SK-N-SH treated with all-trans-retinoic acid at 6 μM for 48 hours (cell line): ENCODE results near the gene YES1.

Experiments used
- ATAC-seq: fragments of 200-7000 bp; cut with Tn5 transposase; 3 replicates; pipeline ENCODE4 v1.9.1; 2020; ENCODE audit warnings: mild to moderate bottlenecking, moderate library complexity
- BACH2 ChIP-seq: fragments of 250-450 bp; sonication (Bioruptor Pico); IDR thresholded peaks from 2 replicates; pipeline ENCODE4 v1.9.0; 2021; ENCODE audit warnings: mild to moderate bottlenecking, borderline replicate concordance
- CSDC2 ChIP-seq: fragments of 250-450 bp; sonication (Bioruptor Pico); IDR thresholded peaks from 2 replicates; pipeline ENCODE4 v1.5.0; 2020; ENCODE audit warnings: mild to moderate bottlenecking, moderate library complexity
- CSRNP3 ChIP-seq: fragments of 250-450 bp; sonication (Bioruptor Pico); IDR thresholded peaks from 2 replicates; pipeline ENCODE4 v1.5.1; 2021; ENCODE audit warnings: mild to moderate bottlenecking, moderate library complexity
- ESRRG ChIP-seq: fragments of 250-450 bp; sonication (Bioruptor Pico); IDR thresholded peaks from 2 replicates; pipeline ENCODE4 v1.6.1; 2021; ENCODE audit warnings: mild to moderate bottlenecking
- ISL1 ChIP-seq: fragments of 250-450 bp; sonication (Bioruptor Pico); IDR thresholded peaks from 2 replicates; pipeline ENCODE4 v2.1.2; 2022; ENCODE audit warnings: mild to moderate bottlenecking, moderate library complexity
- OSR1 ChIP-seq: fragments of 250-450 bp; sonication (Bioruptor Pico); IDR thresholded peaks from 2 replicates; pipeline ENCODE4 v1.8.0; 2022; ENCODE audit warnings: moderate library complexity, mild to moderate bottlenecking, inconsistent platforms
- PATZ1 ChIP-seq: fragments of 250-450 bp; sonication (Bioruptor Pico); IDR thresholded peaks from 2 replicates; pipeline ENCODE4 v1.8.0; 2020; ENCODE audit warnings: mild to moderate bottlenecking, moderate library complexity, borderline replicate concordance
- PPARA ChIP-seq: fragments of 250-450 bp; sonication (Bioruptor Pico); IDR thresholded peaks from 2 replicates; pipeline ENCODE4 v1.5.0; 2020; ENCODE audit warnings: mild to moderate bottlenecking, borderline replicate concordance
- RARB ChIP-seq: fragments of 250-450 bp; sonication (Bioruptor Pico); IDR thresholded peaks from 2 replicates; pipeline ENCODE4 v1.8.0; 2021; ENCODE audit warnings: mild to moderate bottlenecking, moderate library complexity
- SNAI2 ChIP-seq: fragments of 250-450 bp; sonication (Bioruptor Pico); IDR thresholded peaks from 2 replicates; pipeline ENCODE4 v1.5.0; 2020; ENCODE audit warnings: mild to moderate bottlenecking, moderate library complexity
- TCF4 ChIP-seq: fragments of 250-450 bp; sonication (Bioruptor Pico); IDR thresholded peaks from 2 replicates; pipeline ENCODE4 v1.8.0; 2021; ENCODE audit warnings: mild to moderate bottlenecking, moderate library complexity, borderline replicate concordance
- TOX ChIP-seq: fragments of 250-450 bp; sonication (Bioruptor Pico); IDR thresholded peaks from 2 replicates; pipeline ENCODE4 v1.8.0; 2021; ENCODE audit warnings: mild to moderate bottlenecking, moderate library complexity, borderline replicate concordance
- TSHZ2 ChIP-seq: fragments of 250-450 bp; sonication (Bioruptor Pico); IDR thresholded peaks from 2 replicates; pipeline ENCODE4 v1.5.0; 2020; ENCODE audit warnings: mild to moderate bottlenecking, moderate library complexity
- ZC3H10 ChIP-seq: fragments of 250-450 bp; sonication (Bioruptor Pico); IDR thresholded peaks from 2 replicates; pipeline ENCODE4 v1.5.1; 2021; ENCODE audit warnings: mild to moderate bottlenecking, moderate library complexity
- ZFP3 ChIP-seq: fragments of 250-450 bp; sonication (Bioruptor Pico); IDR thresholded peaks from 2 replicates; pipeline ENCODE4 v1.5.0; 2020; ENCODE audit warnings: mild to moderate bottlenecking, moderate library complexity
- ZFP30 ChIP-seq: fragments of 450-650 bp; formaldehyde crosslinking; IDR thresholded peaks from 2 replicates; pipeline ENCODE4 v1.5.0; 2022; ENCODE audit warnings: mild to moderate bottlenecking, moderate library complexity
- ZNF565 ChIP-seq: fragments of 450-650 bp; formaldehyde crosslinking; conservative IDR thresholded peaks from 2 replicates; pipeline ENCODE4 v1.5.0; 2020; ENCODE audit warnings: low read depth, mild to moderate bottlenecking, moderate library complexity
- ZNF70 ChIP-seq: fragments of 450-650 bp; formaldehyde crosslinking; IDR thresholded peaks from 2 replicates; pipeline ENCODE4 v1.5.0; 2020; ENCODE audit warnings: mild to moderate bottlenecking, moderate library complexity
- ZNF8 ChIP-seq: fragments of 450-650 bp; formaldehyde crosslinking; IDR thresholded peaks from 2 replicates; pipeline ENCODE4 v1.5.0; 2020; ENCODE audit warnings: mild to moderate bottlenecking, moderate library complexity
- TF ChIP-seq, protein P1 (sequence below): fragments of 250-450 bp; sonication (Bioruptor Pico); IDR thresholded peaks from 2 replicates; pipeline ENCODE4 v1.8.0; 2021; ENCODE audit warnings: low read depth, mild to moderate bottlenecking, moderate library complexity, borderline replicate concordance
- TF ChIP-seq, protein P2 (sequence below): fragments of 250-450 bp; sonication (Bioruptor Pico); IDR thresholded peaks from 2 replicates; pipeline ENCODE4 v1.5.1; 2020; ENCODE audit warnings: low read depth, mild to moderate bottlenecking, moderate library complexity

YES1 gene

DNA sequence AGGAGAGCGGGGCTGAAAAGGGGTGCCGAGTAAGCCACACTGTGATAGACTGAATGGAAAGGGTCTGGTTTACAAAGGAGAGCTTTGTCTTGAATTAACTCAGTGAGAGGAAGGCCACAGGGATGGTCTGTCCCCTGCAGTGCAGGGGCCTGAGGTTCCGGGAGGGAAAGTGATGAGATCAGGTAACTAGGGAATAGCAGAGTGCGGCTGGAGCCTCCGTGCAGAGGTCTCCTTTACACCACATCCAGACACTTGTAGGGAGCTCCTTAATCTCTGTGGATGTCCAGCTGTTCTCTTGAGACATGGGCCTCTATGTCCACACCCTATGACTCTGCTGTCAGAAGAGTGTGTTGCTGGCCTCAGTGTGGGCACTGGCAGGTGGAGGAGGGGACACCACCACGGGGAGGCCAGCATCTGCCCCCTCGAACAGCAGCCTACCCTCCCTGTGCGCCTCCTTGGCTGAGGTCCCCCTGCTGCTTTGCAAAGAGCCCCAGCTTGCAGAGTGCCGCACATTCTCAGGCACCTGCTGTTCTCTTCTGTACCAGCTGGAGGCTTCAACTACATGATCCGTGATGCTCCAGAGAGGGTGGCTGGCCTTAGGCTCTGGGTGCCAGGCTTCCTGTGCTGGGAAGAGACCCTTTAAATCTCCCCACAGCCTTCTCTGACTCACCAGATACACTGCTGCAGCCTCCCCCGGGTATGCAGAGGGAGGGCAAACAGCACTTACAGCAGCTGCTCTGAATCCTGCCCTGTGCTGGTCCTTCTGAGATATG is 125.5 kb downstream of the YES1 start:
- TF ChIP-seq CSRNP3 (no peak), TCF4 (CRISPR knock-in tag) (no peak), ZNF565 (CRISPR knock-in tag) (no peak), ESRRG (CRISPR knock-in tag) (no peak), SNAI2 (CRISPR knock-in tag) (no peak), ZC3H10 (CRISPR knock-in tag) (no peak), TOX (no peak), PATZ1 (CRISPR knock-in tag) (no peak), TSHZ2 (CRISPR knock-in tag) (no peak), ZNF70 (no peak), RARB (CRISPR knock-in tag) (no peak), ZFP30 (no peak), ZFP3 (CRISPR knock-in tag) (no peak)
- TF ChIP-seq, all 23 proteins: peak for 0
- ATAC-seq, result peak; percentile 18; the same call in 1 of the 3 replicates

GRCh38 chr18:685438-685837 is 126.6 kb downstream of the YES1 start:
- no peak for ATAC-seq
- no peak for TF ChIP-seq ZFP30
- TF ChIP-seq RARB (CRISPR knock-in tag), result no peak
- no peak for TF ChIP-seq PPARA (CRISPR knock-in tag)
- TF ChIP-seq, protein P1, sequence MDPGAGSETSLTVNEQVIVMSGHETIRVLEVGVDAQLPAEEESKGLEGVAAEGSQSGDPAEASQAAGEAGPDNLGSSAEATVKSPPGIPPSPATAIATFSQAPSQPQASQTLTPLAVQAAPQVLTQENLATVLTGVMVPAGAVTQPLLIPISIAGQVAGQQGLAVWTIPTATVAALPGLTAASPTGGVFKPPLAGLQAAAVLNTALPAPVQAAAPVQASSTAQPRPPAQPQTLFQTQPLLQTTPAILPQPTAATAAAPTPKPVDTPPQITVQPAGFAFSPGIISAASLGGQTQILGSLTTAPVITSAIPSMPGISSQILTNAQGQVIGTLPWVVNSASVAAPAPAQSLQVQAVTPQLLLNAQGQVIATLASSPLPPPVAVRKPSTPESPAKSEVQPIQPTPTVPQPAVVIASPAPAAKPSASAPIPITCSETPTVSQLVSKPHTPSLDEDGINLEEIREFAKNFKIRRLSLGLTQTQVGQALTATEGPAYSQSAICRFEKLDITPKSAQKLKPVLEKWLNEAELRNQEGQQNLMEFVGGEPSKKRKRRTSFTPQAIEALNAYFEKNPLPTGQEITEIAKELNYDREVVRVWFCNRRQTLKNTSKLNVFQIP (CRISPR knock-in tag), result no peak
- no peak for TF ChIP-seq TCF4 (CRISPR knock-in tag)
- no peak for TF ChIP-seq ZNF8 (CRISPR knock-in tag)

DNA sequence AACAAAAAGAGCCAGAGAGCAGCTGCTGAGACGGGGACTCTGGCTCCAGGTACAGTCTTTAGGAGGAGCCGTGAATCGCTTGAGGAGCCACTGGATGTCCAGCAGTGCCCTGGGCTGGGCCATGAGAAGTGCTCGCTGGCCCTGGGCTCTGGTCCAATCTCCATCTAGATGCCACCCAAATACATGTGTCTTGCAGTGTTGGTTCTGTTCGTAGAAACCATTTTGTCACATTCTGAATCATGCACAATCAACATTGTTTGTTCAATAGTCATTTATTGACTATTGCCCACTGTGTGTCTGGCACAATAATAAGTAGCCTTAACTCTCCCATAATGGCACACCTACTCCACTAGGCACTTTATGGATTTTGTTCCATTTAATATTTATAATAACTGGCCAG is 128.5 kb downstream of the YES1 start:
- TF ChIP-seq ZNF8 (CRISPR knock-in tag) (no peak), ESRRG (CRISPR knock-in tag) (no peak)
- no peak for ATAC-seq

- ATAC-seq, result no peak
- TF ChIP-seq, protein P2, sequence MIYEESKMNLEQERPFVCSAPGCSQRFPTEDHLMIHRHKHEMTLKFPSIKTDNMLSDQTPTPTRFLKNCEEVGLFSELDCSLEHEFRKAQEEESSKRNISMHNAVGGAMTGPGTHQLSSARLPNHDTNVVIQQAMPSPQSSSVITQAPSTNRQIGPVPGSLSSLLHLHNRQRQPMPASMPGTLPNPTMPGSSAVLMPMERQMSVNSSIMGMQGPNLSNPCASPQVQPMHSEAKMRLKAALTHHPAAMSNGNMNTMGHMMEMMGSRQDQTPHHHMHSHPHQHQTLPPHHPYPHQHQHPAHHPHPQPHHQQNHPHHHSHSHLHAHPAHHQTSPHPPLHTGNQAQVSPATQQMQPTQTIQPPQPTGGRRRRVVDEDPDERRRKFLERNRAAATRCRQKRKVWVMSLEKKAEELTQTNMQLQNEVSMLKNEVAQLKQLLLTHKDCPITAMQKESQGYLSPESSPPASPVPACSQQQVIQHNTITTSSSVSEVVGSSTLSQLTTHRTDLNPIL, result no peak
- TF ChIP-seq SNAI2 (CRISPR knock-in tag) (no peak), OSR1 (no peak), RARB (CRISPR knock-in tag) (no peak), CSDC2 (CRISPR knock-in tag) (no peak), ZFP3 (CRISPR knock-in tag) (no peak), ZNF8 (CRISPR knock-in tag) (no peak), TSHZ2 (CRISPR knock-in tag) (no peak), ISL1 (CRISPR knock-in tag) (no peak), ZFP30 (no peak), ESRRG (CRISPR knock-in tag) (no peak), BACH2 (CRISPR knock-in tag) (no peak)
- TF ChIP-seq, protein P1 (CRISPR knock-in tag), result no peak
Measured at GRCh38 chr18:682833-683232, 129.2 kb downstream of the YES1 start.
